ENCODE measurements around the gene OGFOD3. TPM values are rescaled to one million over a fixed set of nuclear protein-coding genes. Genes with fewer than 3 reads are reported as not detected.

Gene OGFOD3
- total RNA-seq, 2 donors from 2014 or later, result 24.9 to 27.4 TPM

- TF ChIP-seq CTCF (IDR thresholded peaks at IDR 0.05), result no peak
- H3K27me3 ChIP-seq (replicated peaks; ENCODE audit: insufficient read depth), result no peaks in the 10 kb centered on the region
- H3K9me3 ChIP-seq, result no peaks in the 10 kb centered on the region
- ATAC-seq (ENCODE audit: insufficient number of reproducible peaks, low FRiP score, low read depth) (no peak), DNase-seq (ENCODE audit: low spot score) (no peak)
- H3K36me3 ChIP-seq, result peaks cover 13% of the 10 kb centered on the region
- H3K27ac ChIP-seq, result no peak overlapping the region
- peaks cover 3 to 13% of the 10 kb centered on the region in 2 donors for H3K4me1 ChIP-seq (ENCODE audit: control insufficient read depth in 1 of 2, low read depth in 2 of 2)
- H3K4me3 ChIP-seq, result no peak overlapping the region
Observed at GRCh38 chr17:82402865-82403264, 15.5 kb downstream of the OGFOD3 start.

DNA sequence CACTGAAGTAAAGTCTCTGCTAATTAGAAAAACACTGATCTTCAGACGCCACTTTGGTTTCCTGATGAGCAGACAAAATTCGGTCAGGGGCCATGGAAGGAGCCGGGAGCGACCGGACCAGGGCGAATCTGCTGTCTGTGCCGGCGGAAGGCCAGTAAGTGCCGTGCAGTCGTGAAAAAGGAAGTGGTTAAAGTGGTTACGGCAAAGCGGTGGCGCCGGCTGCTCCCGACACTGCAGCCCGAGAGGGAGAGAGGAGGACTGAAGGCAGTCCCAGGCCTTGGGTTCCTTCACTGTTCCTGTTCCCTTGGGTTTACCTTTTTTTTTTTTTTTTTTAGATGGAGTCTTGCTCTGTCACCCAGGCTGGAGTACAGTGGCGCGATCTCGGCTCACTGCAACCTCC lies 17.6 kb downstream of the OGFOD3 start:
- Histone ChIP-seq H3K36me3 (peaks cover 13% of the 10 kb centered on the region), H3K9me3 (no peaks in the 10 kb centered on the region), H3K27me3 (replicated peaks; ENCODE audit: insufficient read depth) (no peaks in the 10 kb centered on the region), H3K27ac (no peak overlapping the region), H3K4me3 (peak overlapping the region; percentile 31), H3K4me1 (ENCODE audit: control insufficient read depth in 1 of 2, low read depth in 2 of 2) (peaks cover 3 to 13% of the 10 kb centered on the region in 2 donors)
- DNase-seq (ENCODE audit: low spot score), result no peak
- no peak for ATAC-seq (ENCODE audit: insufficient number of reproducible peaks, low FRiP score, low read depth)
- no peak for TF ChIP-seq CTCF (IDR thresholded peaks at IDR 0.05)

GRCh38 chr17:82400206-82400605 lies 18.2 kb downstream of the OGFOD3 start:
- ATAC-seq (ENCODE audit: insufficient number of reproducible peaks, low FRiP score, low read depth) (no peak), DNase-seq (ENCODE audit: low spot score) (no peak)
- Histone ChIP-seq H3K9me3 (no peaks in the 10 kb centered on the region), H3K27me3 (replicated peaks; ENCODE audit: insufficient read depth) (no peaks in the 10 kb centered on the region), H3K36me3 (peaks cover 13% of the 10 kb centered on the region), H3K4me1 (ENCODE audit: control insufficient read depth in 1 of 2, low read depth in 2 of 2) (peaks cover 3 to 13% of the 10 kb centered on the region in 2 donors), H3K27ac (no peak overlapping the region), H3K4me3 (no peak overlapping the region)
- TF ChIP-seq CTCF (IDR thresholded peaks at IDR 0.05), result no peak

GRCh38 chr17:82399601-82400101 lies 18.7 kb downstream of the OGFOD3 start:
- H3K36me3 ChIP-seq, result peaks cover 13% of the 10 kb centered on the region
- no peak for TF ChIP-seq CTCF (IDR thresholded peaks at IDR 0.05)
- H3K27ac ChIP-seq, result no peak overlapping the region
- H3K27me3 ChIP-seq (replicated peaks; ENCODE audit: insufficient read depth), result no peaks in the 10 kb centered on the region
- no peak for DNase-seq (ENCODE audit: low spot score)
- H3K4me1 ChIP-seq (ENCODE audit: control insufficient read depth in 1 of 2, low read depth in 2 of 2), result peaks cover 3 to 13% of the 10 kb centered on the region in 2 donors
- no peaks in the 10 kb centered on the region for H3K9me3 ChIP-seq
- no peak for ATAC-seq (ENCODE audit: insufficient number of reproducible peaks, low FRiP score, low read depth)
- no peak overlapping the region for H3K4me3 ChIP-seq

GRCh38 chr17:82399041-82399441 lies 19.3 kb downstream of the OGFOD3 start:
- TF ChIP-seq CTCF (IDR thresholded peaks at IDR 0.05), result no peak
- peaks cover 3 to 13% of the 10 kb centered on the region in 2 donors for H3K4me1 ChIP-seq (ENCODE audit: control insufficient read depth in 1 of 2, low read depth in 2 of 2)
- ATAC-seq (ENCODE audit: insufficient number of reproducible peaks, low FRiP score, low read depth), result no peak
- DNase-seq (ENCODE audit: low spot score), result no peak
- no peaks in the 10 kb centered on the region for H3K9me3 ChIP-seq
- no peak overlapping the region for H3K4me3 ChIP-seq
- no peak overlapping the region for H3K27ac ChIP-seq
- H3K36me3 ChIP-seq, result peaks cover 10% of the 10 kb centered on the region
- H3K27me3 ChIP-seq (replicated peaks; ENCODE audit: insufficient read depth), result no peaks in the 10 kb centered on the region

Measured in thoracic aorta (tissue), 2 donors.